Chondrocyte (in vitro differentiated cells): ENCODE data around the gene F9. TPM values are rescaled to one million over a fixed set of nuclear protein-coding genes. Genes with fewer than 3 reads are reported as not detected.
"Not testable (repeated sequence)": the region's sequence is repeated elsewhere in the genome, so short reads cannot be mapped to it uniquely, and the experiment has no call there.

Source experiments
- DNase-seq: peaks from one replicate; pipeline ENCODE4 v3.0.0; 2021; ENCODE audit warnings: mixed read lengths, low spot score
- H3K27ac Mint-ChIP-seq: one replicate; pipeline ENCODE4 v1.8.0; 2021; ENCODE audit warnings: mild to moderate bottlenecking, moderate library complexity, mixed read lengths; ENCODE audit not compliant: unreplicated experiment
- H3K27me3 Mint-ChIP-seq: 2 replicates; pipeline ENCODE4 v1.8.0; 2021; ENCODE audit warnings: low read depth, mixed read lengths
- H3K36me3 Mint-ChIP-seq: 2 replicates; pipeline ENCODE4 v1.8.0; 2021; ENCODE audit warnings: low read depth, mixed read lengths
- H3K4me1 Mint-ChIP-seq: 2 replicates; pipeline ENCODE4 v1.8.0; 2021; ENCODE audit warnings: low read depth, mild to moderate bottlenecking, mixed read lengths
- H3K4me3 Mint-ChIP-seq: one replicate; pipeline ENCODE4 v1.8.0; 2021; ENCODE audit warnings: mild to moderate bottlenecking, moderate library complexity, mixed read lengths; ENCODE audit not compliant: unreplicated experiment
- H3K9me3 Mint-ChIP-seq: 2 replicates; pipeline ENCODE4 v1.8.0; 2021; ENCODE audit warnings: low read depth, mixed read lengths
- total RNA-seq: library from RNA; stranded (reverse); gene quantifications from 3 replicates; pipeline ENCODE4 v1.2.1, GENCODE V29; 2021
- TF ChIP-seq, protein P1 (sequence below): fragments of 200-600 bp; sonication (generic); IDR thresholded peaks from 2 replicates; pipeline ENCODE4 v1.5.0; 2021; ENCODE audit warnings: antibody characterized with exemption, mild to moderate bottlenecking, moderate library complexity

F9 gene
- total RNA-seq, 1 donor from 2014 or later = not detected

DNA sequence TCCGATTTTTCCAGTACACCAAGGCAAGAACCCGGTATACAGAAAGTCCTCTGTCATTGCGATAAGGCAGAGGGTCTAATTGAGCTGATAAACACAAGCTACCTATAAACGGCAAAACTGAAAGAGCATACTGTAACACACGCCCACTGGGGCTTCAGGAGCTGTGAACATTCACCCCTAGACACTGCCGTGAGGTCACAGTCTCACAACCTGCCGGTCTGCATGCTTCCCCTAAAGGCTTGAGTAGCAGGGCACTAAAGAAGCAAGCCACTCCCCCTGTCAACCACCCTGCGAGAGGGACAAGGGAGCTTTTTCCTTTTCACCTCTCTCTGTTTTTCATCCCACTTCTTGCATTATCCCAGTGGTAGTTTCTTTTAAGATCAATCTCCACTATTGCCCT is 22.4 kb upstream of the F9 start:
- Mint-ChIP-seq H3K9me3 (peaks cover 6% of the 10 kb centered on the region), H3K4me3 (no peak overlapping the region), H3K4me1 (no peaks in the 10 kb centered on the region), H3K27ac (no peak overlapping the region), H3K27me3 (no peaks in the 10 kb centered on the region), H3K36me3 (no peaks in the 10 kb centered on the region)
- TF ChIP-seq, protein P1, sequence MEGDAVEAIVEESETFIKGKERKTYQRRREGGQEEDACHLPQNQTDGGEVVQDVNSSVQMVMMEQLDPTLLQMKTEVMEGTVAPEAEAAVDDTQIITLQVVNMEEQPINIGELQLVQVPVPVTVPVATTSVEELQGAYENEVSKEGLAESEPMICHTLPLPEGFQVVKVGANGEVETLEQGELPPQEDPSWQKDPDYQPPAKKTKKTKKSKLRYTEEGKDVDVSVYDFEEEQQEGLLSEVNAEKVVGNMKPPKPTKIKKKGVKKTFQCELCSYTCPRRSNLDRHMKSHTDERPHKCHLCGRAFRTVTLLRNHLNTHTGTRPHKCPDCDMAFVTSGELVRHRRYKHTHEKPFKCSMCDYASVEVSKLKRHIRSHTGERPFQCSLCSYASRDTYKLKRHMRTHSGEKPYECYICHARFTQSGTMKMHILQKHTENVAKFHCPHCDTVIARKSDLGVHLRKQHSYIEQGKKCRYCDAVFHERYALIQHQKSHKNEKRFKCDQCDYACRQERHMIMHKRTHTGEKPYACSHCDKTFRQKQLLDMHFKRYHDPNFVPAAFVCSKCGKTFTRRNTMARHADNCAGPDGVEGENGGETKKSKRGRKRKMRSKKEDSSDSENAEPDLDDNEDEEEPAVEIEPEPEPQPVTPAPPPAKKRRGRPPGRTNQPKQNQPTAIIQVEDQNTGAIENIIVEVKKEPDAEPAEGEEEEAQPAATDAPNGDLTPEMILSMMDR = no peak
- DNase-seq = no peak

DNA sequence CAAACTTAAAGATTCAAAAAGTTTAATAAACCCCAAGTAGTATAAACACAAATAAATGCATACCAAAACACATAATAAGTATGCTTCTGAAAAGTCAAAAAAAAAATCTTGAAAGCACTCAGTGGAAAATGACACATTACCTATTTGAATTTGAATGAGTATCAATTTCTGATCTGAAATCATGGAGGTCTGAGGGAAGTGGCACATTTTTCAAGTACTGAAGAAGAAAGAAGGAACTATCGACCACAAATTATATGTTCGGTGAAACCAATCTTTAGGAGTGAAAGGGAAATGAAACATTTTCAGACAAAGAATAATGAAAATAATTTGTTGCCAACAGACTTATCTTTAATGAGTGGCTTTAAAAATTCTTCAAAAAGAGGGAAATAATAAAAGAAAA is 12.1 kb upstream of the F9 start:
- Mint-ChIP-seq H3K9me3 (peaks cover 29% of the 10 kb centered on the region), H3K4me1 (no peaks in the 10 kb centered on the region), H3K27me3 (no peaks in the 10 kb centered on the region), H3K4me3 (no peak overlapping the region), H3K36me3 (no peaks in the 10 kb centered on the region), H3K27ac (no peak overlapping the region)
- DNase-seq = no peak
- TF ChIP-seq, protein P1 = no peak

DNA sequence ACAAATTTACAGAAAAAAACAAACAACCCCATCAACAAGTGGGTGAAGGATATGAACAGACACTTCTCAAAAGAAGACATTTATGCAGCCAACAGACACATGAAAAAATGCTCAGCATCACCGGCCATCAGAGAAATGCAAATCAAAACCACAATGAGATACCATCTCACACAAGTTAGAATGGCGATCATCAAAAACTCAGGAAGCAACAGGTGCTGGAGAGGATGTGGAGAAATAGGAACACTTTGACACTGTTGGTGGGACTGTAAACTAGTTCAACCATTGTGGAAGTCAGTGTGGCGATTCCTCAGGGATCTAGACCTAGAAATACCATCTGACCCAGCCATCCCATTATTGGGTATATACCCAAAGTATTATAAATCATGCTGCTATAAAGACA is 1.7 kb upstream of the F9 start:
- not testable (repeated sequence) for H3K36me3 Mint-ChIP-seq, H3K4me3 Mint-ChIP-seq, H3K27me3 Mint-ChIP-seq, H3K4me1 Mint-ChIP-seq, DNase-seq, H3K27ac Mint-ChIP-seq
- H3K9me3 Mint-ChIP-seq = peaks cover 21% of the 10 kb centered on the region

DNA sequence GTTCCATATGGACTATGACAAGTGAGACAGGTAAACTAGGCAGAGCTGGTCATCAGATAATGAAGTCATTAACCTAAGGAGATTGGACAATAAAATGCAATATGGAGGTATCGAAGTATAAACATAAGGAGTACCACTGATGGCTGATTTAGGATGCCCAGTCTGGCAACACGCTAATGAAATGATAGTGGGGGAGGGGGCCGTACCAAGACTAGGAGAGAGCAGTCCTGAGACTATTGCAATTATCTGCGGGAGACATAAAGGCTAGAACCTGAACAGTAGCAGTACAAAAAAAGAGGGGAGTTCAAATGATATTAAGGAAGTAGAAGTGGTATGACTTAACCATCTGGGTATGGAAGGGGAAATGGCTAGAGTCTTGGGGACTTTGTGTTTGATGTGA is 2.3 kb downstream of the F9 start:
- Mint-ChIP-seq H3K36me3 (no peaks in the 10 kb centered on the region), H3K4me3 (no peak overlapping the region), H3K27ac (no peak overlapping the region), H3K9me3 (peaks cover 10% of the 10 kb centered on the region), H3K27me3 (no peaks in the 10 kb centered on the region), H3K4me1 (no peaks in the 10 kb centered on the region)
- no peak for DNase-seq
- TF ChIP-seq, protein P1 = no peak

DNA sequence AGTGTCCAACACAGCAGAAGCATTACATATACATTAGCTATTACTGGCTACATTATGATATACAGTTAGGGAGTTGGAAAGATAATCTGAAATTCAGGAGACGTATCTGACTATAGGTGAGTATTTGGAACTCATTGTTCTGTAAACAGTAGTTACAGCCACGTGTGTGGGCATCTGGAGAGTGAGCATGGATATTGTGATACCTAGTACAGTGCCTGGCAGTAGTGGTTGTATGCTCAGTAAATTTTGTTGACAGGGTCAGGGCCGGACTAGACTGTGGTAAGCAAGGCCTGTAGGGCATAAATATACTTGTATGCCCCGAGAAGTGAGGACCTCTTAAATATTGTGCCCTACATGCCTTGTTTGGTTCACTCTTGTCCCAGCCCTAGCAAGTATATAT is 2.9 kb downstream of the F9 start:
- Mint-ChIP-seq H3K27me3 (no peaks in the 10 kb centered on the region), H3K4me1 (no peaks in the 10 kb centered on the region), H3K4me3 (no peak overlapping the region), H3K27ac (no peak overlapping the region), H3K36me3 (no peaks in the 10 kb centered on the region), H3K9me3 (peaks cover 10% of the 10 kb centered on the region)
- TF ChIP-seq, protein P1 = no peak
- DNase-seq = no peak

DNA sequence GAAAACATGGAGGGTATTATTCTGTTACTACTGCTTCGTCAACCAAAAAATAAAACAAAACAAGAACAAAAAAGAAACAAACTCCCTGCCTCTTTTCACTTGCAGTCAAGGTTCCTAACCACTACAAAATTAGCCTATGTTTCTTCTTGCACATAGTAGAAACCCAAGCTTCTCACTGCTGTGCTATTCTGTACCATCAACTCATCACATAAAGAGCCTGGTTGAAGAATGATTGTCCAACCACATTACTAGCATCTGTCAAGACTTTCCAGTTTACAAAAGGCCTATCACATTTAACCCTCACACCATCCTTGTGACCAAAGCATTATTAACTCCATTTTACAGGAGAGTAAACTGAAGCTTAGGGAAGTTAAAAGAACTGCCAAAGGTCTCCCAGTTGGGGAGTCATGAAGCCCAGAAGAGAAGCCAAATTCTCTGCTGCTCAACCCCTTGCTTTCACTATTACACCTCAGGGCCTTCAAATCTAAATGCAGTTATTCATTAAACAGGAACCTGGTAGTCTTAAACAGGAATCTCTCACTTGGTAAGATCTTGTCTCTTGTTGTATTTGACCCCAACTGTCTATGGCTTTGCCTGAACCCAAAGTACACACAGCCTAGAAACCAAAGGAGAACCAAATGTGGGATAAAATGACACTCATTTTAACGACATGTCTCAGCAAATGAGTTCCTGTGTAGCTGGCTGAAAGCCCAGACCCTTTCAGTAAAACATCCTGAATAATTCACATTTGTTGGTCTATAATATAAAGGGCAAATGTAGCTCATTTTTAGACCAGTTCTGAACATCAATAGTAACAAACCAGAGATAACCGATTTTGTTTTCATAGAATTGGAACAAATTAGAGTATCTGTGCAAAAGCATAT is 8.6 kb downstream of the F9 start:
- Mint-ChIP-seq H3K9me3 (peaks cover 7% of the 10 kb centered on the region), H3K4me3 (no peak overlapping the region), H3K27me3 (peaks cover 3% of the 10 kb centered on the region), H3K36me3 (no peaks in the 10 kb centered on the region), H3K27ac (no peak overlapping the region), H3K4me1 (no peaks in the 10 kb centered on the region)
- TF ChIP-seq, protein P1 = no peak
- DNase-seq = no peak
